IMR-90 (cell line): ENCODE measurements around the gene RAET1G. TPM values are rescaled to one million over a fixed set of nuclear protein-coding genes. Genes with fewer than 3 reads are reported as not detected.

Source experiments
- ATAC-seq: fragments of 200-7000 bp; cut with Tn5 transposase; 2 replicates; pipeline ENCODE4 v1.9.1; 2020; ENCODE audit warnings: low read depth, mild to moderate bottlenecking, moderate library complexity
- BruUV-seq: library from RNA; stranded (reverse); fragments of 400-500 nt; replicated peaks from 2 replicates; lab custom pipeline; 2021; lab: Mats Ljungman, UMichigan
- CTCF ChIA-PET: fragments of 300-600 bp; formaldehyde crosslinking; extraction: SDS; loops from one replicate; lab custom pipeline; 2021; ENCODE audit warnings: antibody characterized with exemption; lab: Yijun Ruan, JAX
- POLR2A ChIA-PET: fragments of 300-600 bp; sonication (Branson Sonifier 250); formaldehyde crosslinking; loops from one replicate; lab custom pipeline; 2022; ENCODE audit warnings: antibody characterized with exemption; ENCODE audit not compliant: unreplicated experiment; lab: Charles Lee
- DNase-seq: peaks from one replicate; pipeline ENCODE4 v3.0.0; 2013
- H2AFZ ChIP-seq: replicated peaks from 2 replicates; pipeline ENCODE3; 2013; ENCODE audit warnings: low read length, mild to moderate bottlenecking; ENCODE audit not compliant: poor library complexity
- H2AK5ac ChIP-seq: 2 replicates; pipeline ENCODE4 v1.6.1; 2013; ENCODE audit warnings: low read depth, low read length, inconsistent platforms
- H2AK9ac ChIP-seq: replicated peaks from 2 replicates; pipeline ENCODE3; 2013; ENCODE audit warnings: mild to moderate bottlenecking, low read depth, low read length, moderate library complexity; ENCODE audit not compliant: poor library complexity
- H2BK120ac ChIP-seq: 2 replicates; pipeline ENCODE4 v1.6.1; 2013; ENCODE audit warnings: low read depth, low read length, inconsistent platforms
- H2BK15ac ChIP-seq: 3 replicates; pipeline ENCODE4 v1.6.1; 2013; ENCODE audit warnings: low read depth, low read length, inconsistent platforms
- H2BK20ac ChIP-seq: 2 replicates; pipeline ENCODE4 v1.6.1; 2013; ENCODE audit warnings: low read depth, mild to moderate bottlenecking, inconsistent platforms, low read length, moderate library complexity
- H2BK5ac ChIP-seq: 2 replicates; pipeline ENCODE4 v1.6.1; 2013; ENCODE audit warnings: mild to moderate bottlenecking, low read depth, low read length, inconsistent platforms; ENCODE audit not compliant: poor library complexity, severe bottlenecking
- H3K14ac ChIP-seq: replicated peaks from 2 replicates; pipeline ENCODE4 v1.6.1; 2013; ENCODE audit warnings: low read depth, low read length, inconsistent platforms
- H3K18ac ChIP-seq: 2 replicates; pipeline ENCODE4 v1.6.1; 2013; ENCODE audit warnings: low read depth, low read length, control low read depth
- H3K23ac ChIP-seq: 2 replicates; pipeline ENCODE4 v1.6.1; 2013; ENCODE audit warnings: low read depth, low read length, inconsistent platforms
- H3K27ac ChIP-seq: 2 replicates; pipeline ENCODE4 v1.5.1; 2013; ENCODE audit warnings: mild to moderate bottlenecking, control low read depth, low read length; ENCODE audit not compliant: insufficient read depth
- H3K27me3 ChIP-seq: 2 replicates; pipeline ENCODE4 v1.6.1; 2013; ENCODE audit warnings: low read length; ENCODE audit not compliant: control insufficient read depth, insufficient read depth
- H3K36me3 ChIP-seq: 2 replicates; pipeline ENCODE4 v1.6.1; 2013; ENCODE audit warnings: low read length, mixed read lengths; ENCODE audit not compliant: control insufficient read depth, insufficient read depth
- H3K4ac ChIP-seq: 2 replicates; pipeline ENCODE4 v1.6.1; 2013; ENCODE audit warnings: low read depth, low read length, inconsistent platforms
- H3K4me1 ChIP-seq: 2 replicates; pipeline ENCODE4 v1.6.1; 2013; ENCODE audit warnings: low read length, mixed read lengths; ENCODE audit not compliant: control insufficient read depth, insufficient read depth
- H3K4me2 ChIP-seq: 2 replicates; pipeline ENCODE4 v1.6.1; 2013; ENCODE audit warnings: low read depth, mild to moderate bottlenecking, control low read depth, low read length, moderate library complexity
- H3K4me3 ChIP-seq: 2 replicates; pipeline ENCODE4 v1.5.1; 2013; ENCODE audit warnings: low read depth, mild to moderate bottlenecking, control low read depth, low read length, moderate library complexity; ENCODE audit not compliant: insufficient read depth
- H3K56ac ChIP-seq: 2 replicates; pipeline ENCODE4 v1.6.1; 2013; ENCODE audit warnings: low read length, inconsistent platforms; ENCODE audit not compliant: insufficient read depth; ENCODE audit errors: extremely low read depth
- H3K79me1 ChIP-seq, 2 experiments: 2 replicates each; pipeline ENCODE4 v1.6.1; 2013; ENCODE audit warnings: low read length in 2 of 2, inconsistent platforms in 1 of 2, low read depth in 1 of 2
- H3K9ac ChIP-seq: 2 replicates; pipeline ENCODE4 v1.6.1; 2013; ENCODE audit warnings: low read depth, low read length, control low read depth
- H3K9me1 ChIP-seq: 2 replicates; pipeline ENCODE4 v1.6.1; 2013; ENCODE audit warnings: low read length, inconsistent platforms; ENCODE audit not compliant: insufficient read depth
- H3K9me3 ChIP-seq: 2 replicates; pipeline ENCODE4 v1.6.1; 2013; ENCODE audit warnings: low read length; ENCODE audit not compliant: control insufficient read depth, insufficient read depth
- H4K20me1 ChIP-seq: 2 replicates; pipeline ENCODE4 v1.6.1; 2013; ENCODE audit warnings: low read length, inconsistent platforms; ENCODE audit not compliant: insufficient read depth
- H4K5ac ChIP-seq: 2 replicates; pipeline ENCODE4 v1.6.1; 2013; ENCODE audit warnings: mild to moderate bottlenecking, low read depth, low read length, control low read depth
- H4K8ac ChIP-seq, 2 experiments: 2 replicates each; pipeline ENCODE4 v1.6.1; 2013; ENCODE audit warnings: low read depth in 2 of 2, low read length in 2 of 2, control low read depth in 1 of 2, inconsistent platforms in 1 of 2
- H4K91ac ChIP-seq: 2 replicates; pipeline ENCODE4 v1.6.1; 2013; ENCODE audit warnings: low read depth, low read length, inconsistent platforms; ENCODE audit not compliant: insufficient read depth
- BHLHE40 ChIP-seq: fragments of 150-350 bp; IDR thresholded peaks from 2 replicates; pipeline ENCODE4 v1.6.1; 2016; ENCODE audit warnings: mild to moderate bottlenecking, low read depth, low read length
- FOS ChIP-seq: fragments of 150-350 bp; IDR thresholded peaks from 2 replicates; pipeline ENCODE4 v1.6.1; 2016; ENCODE audit warnings: low read depth, low read length
- POLR2A ChIP-seq: IDR thresholded peaks from 2 replicates; pipeline ENCODE4 v1.6.1; 2012; ENCODE audit warnings: mild to moderate bottlenecking, low read depth, low read length
- WGBS, 2 experiments: methylation state at CpG; one replicate each; pipeline versions ENCODE4 v1.1.5 to v1.1.7; 2013; ENCODE audit warnings: missing lambda C conversion rate in 2 of 2; ENCODE audit not compliant: insufficient read length in 1 of 2; ENCODE audit errors: extremely low coverage in 2 of 2; 5-methylcytosine and 5-hydroxymethylcytosine counted together
- dilution Hi-C: fragments of 300-500 bp; cut with HindIII; formaldehyde crosslinking; loops from one replicate; pipeline ENCODE4 v1.14.3; 2018; ENCODE audit warnings: low sequenced_read_pairs; ENCODE audit not compliant: unreplicated experiment
- in situ Hi-C: fragments of 300-500 bp; cut with MboI; formaldehyde crosslinking; loops from 3 replicates; pipeline ENCODE4 v1.14.3; 2019; ENCODE audit warnings: low sequenced_read_pairs, inconsistent platforms, mixed read lengths
- intact Hi-C: fragments of 100-400 bp; cut with micrococcal nuclease; formaldehyde crosslinking; loops from 2 replicates; pipeline ENCODE4 v1.10.0; 2022
- polyA plus RNA-seq, 3 experiments: library from polyadenylated mRNA; depleted of rRNA; stranded (reverse); fragments of >200 nt; gene quantifications; 2 replicates each; pipeline ENCODE4 v1.2.3, GENCODE V29; 2012; ENCODE audit warnings: low replicate concordance in 1 of 3
- total RNA-seq: library from RNA; depleted of rRNA; stranded (reverse); fragments of >200 nt; gene quantifications from 2 replicates; pipeline ENCODE4 v1.2.3, GENCODE V29; 2012
- TF ChIP-seq, protein P1 (sequence below): fragments of 150-350 bp; IDR thresholded peaks from 2 replicates; pipeline ENCODE4 v1.6.1; 2017; ENCODE audit warnings: mild to moderate bottlenecking, antibody characterized with exemption, low read length, low read depth

The RAET1G gene
- total and polyA plus RNA-seq, 2 of the 4 experiments (the other 2 are of a cell fraction), result 1.3 to 4.2 TPM

GRCh38 chr6:149917679-149918078, 5.2 kb downstream of the RAET1G start:
- Histone ChIP-seq H3K36me3 (no peaks in the 10 kb centered on the region), H2AFZ (no peak overlapping the region), H2BK5ac (no peak overlapping the region), H2BK20ac (no peak overlapping the region), H3K23ac (no peak overlapping the region), H2AK9ac (no peak overlapping the region), H3K18ac (no peak overlapping the region), H3K4me2 (no peak overlapping the region), H3K56ac (no peak overlapping the region), H2BK120ac (no peak overlapping the region), H4K20me1 (no peaks in the 10 kb centered on the region), H3K9me1 (peaks cover 4% of the 10 kb centered on the region; the same call in 1 of the 2 replicates), H4K8ac (no peak overlapping the region), H3K9me3 (no peaks in the 10 kb centered on the region), H3K4ac (no peak overlapping the region), H4K91ac (no peak overlapping the region), H3K4me3 (no peak overlapping the region), H3K9ac (no peak overlapping the region), H3K79me1 (no peaks in the 10 kb centered on the region; a peak in 1 of 4 replicates), H2BK15ac (no peak overlapping the region), H3K27ac (no peak overlapping the region), H2AK5ac (no peak overlapping the region), H4K5ac (no peak overlapping the region), H3K14ac (no peak overlapping the region), H3K4me1 (no peaks in the 10 kb centered on the region), H3K27me3 (peaks cover 7% of the 10 kb centered on the region)
- ChIA-PET POLR2A (no interaction called here), CTCF (no interaction called here)
- 83% methylated on average over 1 of the region's 2 CpGs; no CpG with 5 or more reads in 1 of the 2 experiments for WGBS, 2 experiments
- ATAC-seq (no peak), DNase-seq (no peak)
- dilution Hi-C loops, result no loop called here
- TF ChIP-seq FOS (no peak), POLR2A (no peak), BHLHE40 (no peak)
- TF ChIP-seq, protein P1, sequence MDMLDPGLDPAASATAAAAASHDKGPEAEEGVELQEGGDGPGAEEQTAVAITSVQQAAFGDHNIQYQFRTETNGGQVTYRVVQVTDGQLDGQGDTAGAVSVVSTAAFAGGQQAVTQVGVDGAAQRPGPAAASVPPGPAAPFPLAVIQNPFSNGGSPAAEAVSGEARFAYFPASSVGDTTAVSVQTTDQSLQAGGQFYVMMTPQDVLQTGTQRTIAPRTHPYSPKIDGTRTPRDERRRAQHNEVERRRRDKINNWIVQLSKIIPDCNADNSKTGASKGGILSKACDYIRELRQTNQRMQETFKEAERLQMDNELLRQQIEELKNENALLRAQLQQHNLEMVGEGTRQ, result no peak
- intact Hi-C loops, result no loop called here
- BruUV-seq, result no TSS peak
- in situ Hi-C loops, result no loop called here
